Retina (tissue), 1 donor: ENCODE data around the gene ABL2.

Experiments
- DNase-seq: peaks from one replicate; pipeline ENCODE4 v3.0.0-alpha.2; 2016

The ABL2 gene

GRCh38 chr1:179129702-179130473, 99.6 kb downstream of the ABL2 start:
- no peak for DNase-seq

GRCh38 chr1:179128520-179128919, 101.0 kb downstream of the ABL2 start:
- DNase-seq, result no peak

GRCh38 chr1:179127163-179127895, 102.1 kb downstream of the ABL2 start:
- no peak for DNase-seq

GRCh38 chr1:179126338-179127060, 103.0 kb downstream of the ABL2 start:
- DNase-seq, result no peak

GRCh38 chr1:179124873-179125272, 104.6 kb downstream of the ABL2 start:
- no peak for DNase-seq

- DNase-seq, result no peak
These were observed 108.1 kb downstream of the ABL2 start for GRCh38 chr1:179121159-179121938.

GRCh38 chr1:179120736-179121135, 108.7 kb downstream of the ABL2 start:
- no peak for DNase-seq

GRCh38 chr1:179119513-179119912, 110.0 kb downstream of the ABL2 start:
- DNase-seq, result no peak

- DNase-seq, result no peak
These were observed 114.3 kb downstream of the ABL2 start for GRCh38 chr1:179115181-179115580.

GRCh38 chr1:179108644-179109043, 120.8 kb downstream of the ABL2 start:
- no peak for DNase-seq

- no peak for DNase-seq
These were observed 121.5 kb downstream of the ABL2 start for GRCh38 chr1:179107706-179108629.

- DNase-seq, result no peak
These were observed 124.1 kb downstream of the ABL2 start for GRCh38 chr1:179105393-179105792.

GRCh38 chr1:179104611-179105250, 124.7 kb downstream of the ABL2 start:
- DNase-seq, result no peak

- no peak for DNase-seq
These were observed 125.5 kb downstream of the ABL2 start for GRCh38 chr1:179103999-179104398.

GRCh38 chr1:179101566-179101965, 127.9 kb downstream of the ABL2 start:
- DNase-seq, result no peak

GRCh38 chr1:179099891-179100290, 129.6 kb downstream of the ABL2 start:
- no peak for DNase-seq

GRCh38 chr1:179095924-179096323, 133.6 kb downstream of the ABL2 start:
- no peak for DNase-seq

GRCh38 chr1:179095377-179095776, 134.1 kb downstream of the ABL2 start:
- DNase-seq, result no peak

- DNase-seq, result no peak
These were observed 134.7 kb downstream of the ABL2 start for GRCh38 chr1:179094818-179095217.

GRCh38 chr1:179092896-179093461, 136.5 kb downstream of the ABL2 start:
- DNase-seq, result no peak

- DNase-seq, result peak; percentile 28
These were observed 137.7 kb downstream of the ABL2 start for GRCh38 chr1:179091691-179092165.
